Urinary bladder (tissue), 4 donors: ENCODE measurements around the gene LZTS2. TPM values are rescaled to one million over a fixed set of nuclear protein-coding genes. Genes with fewer than 3 reads are reported as not detected.
"Not testable (repeated sequence)": the region's sequence is repeated elsewhere in the genome, so short reads cannot be mapped to it uniquely, and the experiment has no call there.

Source experiments
- DNase-seq: peaks from one replicate; pipeline ENCODE4 v3.0.0-alpha.2; 2015; ENCODE audit errors: extremely low spot score
- H3K27ac ChIP-seq: one replicate; pipeline ENCODE4 v1.5.1; 2013; ENCODE audit warnings: low read depth, mild to moderate bottlenecking, moderate library complexity
- H3K36me3 ChIP-seq: one replicate; pipeline ENCODE4 v1.6.1; 2013; ENCODE audit warnings: mild to moderate bottlenecking, moderate library complexity; ENCODE audit not compliant: insufficient read depth
- H3K4me1 ChIP-seq: one replicate; pipeline ENCODE4 v1.6.1; 2013; ENCODE audit warnings: mild to moderate bottlenecking, moderate library complexity; ENCODE audit not compliant: insufficient read depth
- H3K4me3 ChIP-seq: one replicate; pipeline ENCODE4 v1.5.1; 2013; ENCODE audit warnings: low read depth, low read length
- WGBS: extraction: QIAGEN DNeasy Blood & Tissue Kit; methylation state at CpG from one replicate; pipeline ENCODE4 v1.1.7; 2013; 5-methylcytosine and 5-hydroxymethylcytosine counted together
- polyA plus RNA-seq: library from polyadenylated mRNA; stranded (reverse); fragments of 200-250 nt; gene quantifications from one replicate; pipeline ENCODE4 v1.2.3, GENCODE V29; 2013
- total RNA-seq: library from RNA; depleted of rRNA; stranded (reverse); fragments of >200 nt; gene quantifications from one replicate; pipeline ENCODE4 v1.2.3, GENCODE V29; 2014
- donor health status: healthy with polysubstance abuse.
- donor health status: healthy.

The LZTS2 gene
- total and polyA plus RNA-seq, 2 donors = 35.6 to 142 TPM

GRCh38 chr10:100970914-100971811 is 28.4 kb upstream of the LZTS2 start:
- no peak overlapping the region for H3K27ac ChIP-seq
- H3K36me3 ChIP-seq = no peaks in the 10 kb centered on the region
- 71% methylated on average over 4 of the region's 4 CpGs for WGBS
- no peak for DNase-seq
- H3K4me3 ChIP-seq = no peak overlapping the region
- H3K4me1 ChIP-seq = no peaks in the 10 kb centered on the region

DNA sequence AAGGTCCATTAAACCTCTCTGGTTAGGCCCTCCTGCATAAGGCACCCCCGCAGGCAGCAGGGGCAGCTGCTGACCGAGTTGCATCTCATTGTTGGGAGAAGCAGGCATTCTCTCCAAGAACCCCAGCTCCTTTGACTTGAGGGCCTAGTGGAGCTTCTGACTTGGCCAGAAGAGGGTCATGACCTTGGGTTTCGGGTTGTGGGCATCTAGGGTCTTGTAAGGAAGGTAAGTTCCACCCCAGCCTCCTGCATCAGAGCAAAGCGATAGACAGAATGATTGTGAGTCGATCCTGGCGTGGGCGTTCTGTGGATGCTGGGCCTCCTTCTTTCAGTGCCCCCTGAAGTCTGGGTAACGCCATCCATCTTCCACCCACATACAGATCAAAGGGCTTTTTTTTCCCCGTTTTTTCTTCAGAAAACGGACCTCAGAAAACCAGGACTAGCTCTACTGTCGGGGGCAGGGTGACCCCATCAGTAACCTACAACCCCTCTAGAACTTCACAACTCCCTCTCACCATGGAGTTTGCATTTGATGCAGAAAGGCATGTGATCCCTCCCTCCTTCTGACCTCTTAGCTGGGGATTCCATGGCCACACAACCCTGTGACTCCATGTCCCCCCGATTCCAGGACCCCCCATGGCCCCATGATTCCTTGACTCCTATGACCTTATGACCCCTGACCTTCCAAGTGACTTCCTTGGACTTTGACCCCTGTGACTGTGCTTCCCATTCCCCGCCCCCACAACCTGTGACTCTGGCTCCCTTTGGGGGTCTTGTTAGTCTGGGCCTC is 27.3 kb upstream of the LZTS2 start:
- no peak for DNase-seq
- Histone ChIP-seq H3K36me3 (no peaks in the 10 kb centered on the region), H3K4me1 (no peaks in the 10 kb centered on the region), H3K4me3 (no peak overlapping the region), H3K27ac (no peak overlapping the region)
- 80% methylated on average over 13 of the region's 13 CpGs for WGBS

DNA sequence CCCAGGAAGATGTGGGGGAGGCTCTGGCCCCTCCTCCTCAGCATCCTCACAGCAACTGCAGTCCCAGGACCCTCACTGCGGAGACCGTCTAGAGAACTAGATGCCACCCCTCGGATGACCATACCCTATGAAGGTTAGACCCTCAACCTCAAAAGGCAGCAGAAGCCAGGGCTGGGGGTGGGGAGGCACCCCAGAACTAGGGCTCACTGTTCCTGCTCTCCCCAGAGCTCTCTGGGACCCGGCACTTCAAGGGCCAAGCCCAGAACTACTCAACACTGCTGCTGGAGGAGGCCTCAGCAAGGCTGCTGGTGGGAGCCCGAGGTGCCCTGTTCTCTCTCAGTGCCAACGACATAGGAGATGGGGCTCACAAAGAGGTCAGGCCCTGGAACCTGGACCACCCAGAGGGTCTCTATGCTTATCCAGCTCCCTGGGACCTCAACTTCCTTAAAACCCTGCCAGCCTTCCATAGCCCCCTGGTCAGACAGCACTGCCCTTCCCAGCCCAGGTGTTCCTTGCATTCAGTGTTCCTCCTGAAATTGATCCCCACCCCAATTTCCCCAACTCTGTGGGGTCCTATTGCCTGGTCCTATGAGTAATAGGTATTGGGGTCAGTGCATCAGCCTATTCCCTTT is 26.6 kb upstream of the LZTS2 start:
- 92% methylated on average over 6 of the region's 6 CpGs for WGBS
- no peak for DNase-seq
- no peaks in the 10 kb centered on the region for H3K4me1 ChIP-seq
- H3K4me3 ChIP-seq = no peak overlapping the region
- no peak overlapping the region for H3K27ac ChIP-seq
- H3K36me3 ChIP-seq = no peaks in the 10 kb centered on the region

DNA sequence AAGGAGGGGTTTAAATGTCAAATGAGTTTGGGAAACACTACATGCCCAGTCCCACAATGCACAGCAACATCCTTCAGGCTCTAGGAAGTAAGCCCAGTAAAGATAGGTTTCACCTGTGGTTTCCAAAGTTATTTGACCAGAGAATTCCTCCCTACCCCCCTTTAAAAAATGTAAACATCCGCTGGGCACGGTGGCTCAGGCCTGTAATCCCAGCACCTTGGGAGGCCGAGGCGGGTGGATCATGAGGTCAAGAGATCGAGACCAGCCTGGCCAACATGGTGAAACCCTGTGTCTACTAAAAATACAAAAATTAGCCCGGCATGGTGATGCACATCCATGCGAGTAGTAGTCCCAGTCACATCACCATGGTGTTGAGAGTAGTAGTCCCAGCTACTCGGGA is 24.2 kb upstream of the LZTS2 start:
- H3K4me1 ChIP-seq, DNase-seq, H3K27ac ChIP-seq, H3K4me3 ChIP-seq, H3K36me3 ChIP-seq: not testable (repeated sequence)
- WGBS = 75% methylated on average over 8 of the region's 8 CpGs

- Histone ChIP-seq H3K36me3 (no peaks in the 10 kb centered on the region), H3K4me3 (no peak overlapping the region), H3K4me1 (no peaks in the 10 kb centered on the region), H3K27ac (no peak overlapping the region)
- DNase-seq = no peak
- 85% methylated on average over 3 of the region's 3 CpGs for WGBS
Measured at GRCh38 chr10:100976906-100977305, 22.7 kb upstream of the LZTS2 start.

- H3K36me3 ChIP-seq = no peaks in the 10 kb centered on the region
- 86% methylated on average over 6 of the region's 6 CpGs for WGBS
Measured at GRCh38 chr10:100977436-100977835, 22.2 kb upstream of the LZTS2 start.

DNA sequence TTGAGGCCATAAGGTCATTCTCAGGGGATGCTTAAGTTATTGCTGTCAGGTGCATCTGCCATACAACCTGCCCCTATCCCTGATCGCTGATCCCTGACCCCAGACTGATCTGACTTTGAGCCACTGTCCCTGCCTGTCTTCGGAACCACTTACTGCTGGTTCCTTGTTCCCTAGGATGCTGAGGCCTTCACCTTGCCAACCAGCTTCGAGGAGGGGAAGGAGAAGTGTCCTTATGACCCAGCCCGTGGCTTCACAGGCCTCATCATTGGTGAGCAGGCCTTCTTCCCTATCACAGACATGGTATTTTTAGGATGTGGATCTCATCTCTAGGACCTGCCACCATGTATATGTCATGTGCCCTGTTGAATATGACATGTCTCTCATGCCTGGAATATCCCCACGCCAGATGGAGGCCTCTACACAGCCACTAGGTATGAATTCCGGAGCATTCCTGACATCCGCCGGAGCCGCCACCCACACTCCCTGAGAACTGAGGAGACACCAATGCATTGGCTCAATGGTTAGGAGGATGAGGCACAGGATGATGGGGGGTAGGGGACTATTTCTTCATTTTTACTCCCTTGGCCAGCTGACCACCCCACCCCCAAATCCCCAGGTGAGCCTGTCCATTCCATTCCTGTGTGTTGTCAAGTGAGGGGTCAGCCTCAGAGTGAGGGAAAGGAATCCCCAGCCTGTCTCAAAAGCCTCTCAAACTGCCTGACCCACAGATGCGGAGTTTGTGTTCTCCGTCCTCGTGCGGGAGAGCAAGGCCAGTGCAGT is 21.3 kb upstream of the LZTS2 start:
- WGBS = 90% methylated on average over 13 of the region's 13 CpGs

More at GRCh38 chr10:100977436-100977835, 22.2 kb upstream of the LZTS2 start:
- no peaks in the 10 kb centered on the region for H3K4me1 ChIP-seq
- no peak overlapping the region for H3K4me3 ChIP-seq
- no peak overlapping the region for H3K27ac ChIP-seq
- no peak for DNase-seq

DNA sequence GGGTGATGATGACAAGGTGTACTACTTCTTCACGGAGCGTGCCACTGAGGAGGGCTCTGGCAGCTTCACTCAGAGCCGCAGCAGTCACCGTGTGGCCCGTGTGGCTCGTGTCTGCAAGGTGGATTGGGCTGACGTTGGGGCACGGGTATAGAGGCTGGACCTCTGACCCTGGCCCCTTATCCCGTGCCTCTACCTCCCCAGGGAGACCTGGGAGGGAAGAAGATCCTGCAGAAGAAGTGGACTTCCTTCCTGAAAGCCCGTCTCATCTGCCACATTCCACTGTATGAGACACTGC is 20.8 kb upstream of the LZTS2 start:
- Histone ChIP-seq H3K4me1 (no peaks in the 10 kb centered on the region), H3K27ac (no peak overlapping the region), H3K4me3 (no peak overlapping the region), H3K36me3 (no peaks in the 10 kb centered on the region)
- WGBS = 83% methylated on average over 10 of the region's 10 CpGs
- no peak for DNase-seq

More for the DNA sequence above, 21.3 kb upstream of the LZTS2 start:
- no peak for DNase-seq
- H3K36me3 ChIP-seq = no peaks in the 10 kb centered on the region
- no peak overlapping the region for H3K27ac ChIP-seq
- no peak overlapping the region for H3K4me3 ChIP-seq
- no peaks in the 10 kb centered on the region for H3K4me1 ChIP-seq

DNA sequence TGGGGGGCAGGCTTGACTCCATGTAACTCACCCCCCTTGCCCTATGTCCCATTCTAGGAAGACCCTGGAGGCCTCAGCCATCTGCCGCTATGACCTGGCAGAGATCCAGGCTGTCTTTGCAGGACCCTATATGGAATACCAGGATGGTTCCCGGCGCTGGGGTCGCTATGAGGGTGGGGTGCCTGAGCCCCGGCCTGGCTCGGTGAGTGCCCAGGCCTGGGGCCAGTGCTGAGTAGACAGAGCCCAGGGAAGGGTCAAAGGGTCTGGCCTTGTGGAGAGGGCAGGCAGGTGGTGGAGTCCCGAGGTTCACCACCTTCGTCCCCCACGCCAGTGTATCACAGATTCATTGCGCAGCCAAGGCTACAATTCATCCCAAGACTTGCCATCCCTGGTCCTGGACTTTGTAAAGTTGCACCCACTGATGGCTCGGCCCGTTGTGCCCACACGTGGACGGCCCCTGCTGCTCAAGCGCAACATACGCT is 19.8 kb upstream of the LZTS2 start:
- 93% methylated on average over 16 of the region's 16 CpGs for WGBS
- Histone ChIP-seq H3K27ac (no peak overlapping the region), H3K36me3 (no peaks in the 10 kb centered on the region), H3K4me1 (no peaks in the 10 kb centered on the region), H3K4me3 (no peak overlapping the region)
- no peak for DNase-seq

- no peak for DNase-seq
- 85% methylated on average over 2 of the region's 2 CpGs for WGBS
- H3K27ac ChIP-seq = no peak overlapping the region
Measured at GRCh38 chr10:100980311-100980710, 19.3 kb upstream of the LZTS2 start.

GRCh38 chr10:100980711-100981110 is 18.9 kb upstream of the LZTS2 start:
- no peak for DNase-seq
- no peaks in the 10 kb centered on the region for H3K4me1 ChIP-seq
- H3K36me3 ChIP-seq = no peaks in the 10 kb centered on the region
- H3K27ac ChIP-seq = no peak overlapping the region
- no peak overlapping the region for H3K4me3 ChIP-seq
- 94% methylated on average over 7 of the region's 7 CpGs for WGBS

More at GRCh38 chr10:100980311-100980710, 19.3 kb upstream of the LZTS2 start:
- Histone ChIP-seq H3K36me3 (no peaks in the 10 kb centered on the region), H3K4me3 (no peak overlapping the region), H3K4me1 (no peaks in the 10 kb centered on the region)

- Histone ChIP-seq H3K27ac (no peak overlapping the region), H3K4me1 (no peaks in the 10 kb centered on the region), H3K4me3 (no peak overlapping the region), H3K36me3 (no peaks in the 10 kb centered on the region)
- DNase-seq = no peak
- 88% methylated on average over 5 of the region's 5 CpGs for WGBS
Measured at GRCh38 chr10:100981178-100981772, 18.3 kb upstream of the LZTS2 start.
